Measurements from ENCODE around the gene OSBPL10.
"Not testable (repeated sequence)": the region's sequence is repeated elsewhere in the genome, so short reads cannot be mapped to it uniquely, and the experiment has no call there.

Gene OSBPL10

DNA sequence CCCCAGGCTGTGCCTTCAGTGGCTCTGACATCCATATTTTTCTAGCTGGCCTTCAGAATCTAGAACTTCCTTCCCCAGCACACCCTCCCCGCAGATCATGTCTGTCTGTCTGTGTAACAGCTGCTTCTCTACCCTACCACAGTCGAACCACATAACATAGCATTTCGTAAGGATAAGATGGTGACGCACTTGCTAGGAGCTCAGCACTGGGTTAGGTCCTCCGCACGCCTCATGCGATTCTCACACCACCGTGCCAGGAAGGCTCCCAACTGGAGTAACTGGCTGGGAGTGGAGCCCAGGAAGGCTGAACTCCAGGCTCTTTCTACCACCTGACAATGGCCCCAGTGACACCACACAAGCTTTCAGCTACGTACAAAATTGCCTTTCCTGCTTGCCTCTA is 279.8 kb downstream of the OSBPL10 start:
- DNase-seq (ENCODE audit: low spot score) = no peak

DNA sequence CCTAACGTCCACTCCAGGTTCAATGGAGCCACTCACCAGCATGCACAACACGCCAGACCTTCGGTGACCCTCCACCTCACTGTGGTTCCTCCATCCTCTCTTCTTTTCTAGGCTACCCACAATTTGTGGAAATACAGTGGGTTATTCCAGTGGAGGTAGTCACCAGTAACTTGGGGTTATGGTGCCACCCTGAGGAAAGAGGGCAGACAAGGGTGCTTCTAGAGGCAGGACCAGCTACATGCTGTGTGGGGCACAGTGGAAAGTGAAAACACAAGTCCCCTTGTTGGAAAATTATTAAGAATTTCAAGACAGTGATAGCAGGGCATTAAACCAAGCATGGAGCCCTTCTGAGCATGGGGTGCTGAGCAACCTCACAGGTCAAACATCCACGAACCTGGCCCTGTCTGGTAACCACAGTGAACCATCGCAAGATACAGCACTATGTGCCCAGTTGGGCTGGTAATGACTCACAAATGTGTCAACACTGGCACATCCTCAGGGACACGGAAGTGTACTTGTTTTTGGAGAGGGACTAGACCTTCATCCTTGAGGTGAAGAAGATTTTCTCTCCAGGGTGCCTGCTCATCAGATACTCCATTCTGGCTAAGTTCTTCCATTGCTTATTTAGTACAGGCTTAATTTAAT is 281.6 kb downstream of the OSBPL10 start:
- no peak for DNase-seq (ENCODE audit: low spot score)

DNA sequence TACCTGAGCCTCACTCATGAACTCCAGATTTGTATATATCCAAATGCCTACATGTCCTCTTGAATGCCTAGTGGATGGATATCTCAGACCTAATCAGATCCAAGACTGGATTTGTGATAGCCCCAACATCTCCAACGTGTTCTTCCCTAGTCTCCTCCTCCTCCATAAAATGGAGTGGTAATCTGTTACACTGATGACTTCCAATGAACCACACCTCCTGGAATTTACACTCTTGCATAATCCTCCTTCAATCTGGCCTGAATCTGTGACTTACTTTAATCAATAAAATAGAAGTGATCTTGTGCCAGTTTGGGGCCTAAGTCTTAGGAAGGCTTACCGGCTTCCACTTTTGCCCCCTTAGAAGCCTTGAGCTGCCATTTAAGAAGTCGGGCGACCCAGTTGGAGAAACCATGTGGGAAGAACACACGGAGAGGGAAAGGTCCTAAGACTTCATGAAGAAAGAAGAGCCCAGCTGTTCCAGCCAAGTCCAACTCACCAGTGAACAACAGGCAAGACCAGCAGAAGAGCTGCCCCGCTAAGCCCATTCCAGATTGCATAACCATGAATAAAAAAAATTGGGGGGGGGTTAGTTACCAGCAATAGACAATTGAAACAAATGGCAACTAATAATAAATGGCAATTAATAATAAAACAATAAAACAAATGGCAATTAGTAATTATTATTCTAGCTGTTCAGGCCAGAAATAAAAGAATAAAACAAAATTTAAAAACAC is 284.1 kb downstream of the OSBPL10 start:
- no peak for DNase-seq (ENCODE audit: low spot score)

DNA sequence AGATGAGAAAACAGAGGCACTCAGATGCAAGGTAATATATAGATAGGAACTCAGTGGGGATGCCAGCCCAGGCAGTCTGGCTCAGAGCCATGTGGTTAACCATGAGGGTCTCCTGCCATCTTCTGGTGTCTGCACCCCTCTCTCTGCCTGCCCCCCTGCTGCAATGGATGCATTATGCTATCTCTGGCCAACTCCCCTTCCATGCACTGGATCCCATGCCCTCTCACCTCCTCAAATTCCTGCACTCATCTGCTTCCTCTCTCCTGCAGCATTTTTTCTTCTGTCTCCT is 285.1 kb downstream of the OSBPL10 start:
- no peak for DNase-seq (ENCODE audit: low spot score)

DNA sequence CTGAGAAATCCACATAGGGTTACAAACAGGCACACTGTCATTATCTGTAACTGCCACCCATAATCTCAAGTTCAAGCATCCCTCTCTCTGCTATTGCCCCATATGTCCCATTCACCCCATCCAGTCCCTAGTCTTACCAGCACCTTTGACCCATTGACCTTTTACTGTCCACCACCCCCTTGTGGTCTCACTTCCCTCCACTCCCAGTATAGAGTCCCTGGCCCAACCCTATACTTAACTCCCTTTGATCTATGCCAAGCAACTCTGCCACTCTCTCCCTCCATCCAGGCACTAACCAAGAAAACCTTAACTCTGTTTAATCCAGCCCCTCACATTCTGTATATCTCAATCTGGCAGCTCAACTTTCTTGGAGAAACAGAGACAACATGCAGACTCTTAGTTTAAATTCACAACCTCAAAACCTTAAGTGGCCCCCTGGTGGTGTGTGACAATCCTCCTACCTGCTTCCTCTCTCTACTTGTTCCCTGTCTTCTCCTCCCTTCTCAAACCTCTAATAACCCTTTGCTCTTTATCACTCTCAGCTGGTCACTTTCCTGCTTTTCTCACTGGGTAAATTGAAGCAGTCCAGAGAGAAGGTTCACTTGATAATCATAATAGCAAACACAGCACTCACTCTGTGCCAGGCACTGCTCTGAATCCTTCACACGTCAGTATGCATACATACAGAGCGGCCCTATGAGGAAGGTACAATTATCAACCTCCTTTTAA is 285.6 kb downstream of the OSBPL10 start:
- no peak for DNase-seq (ENCODE audit: low spot score)

DNA sequence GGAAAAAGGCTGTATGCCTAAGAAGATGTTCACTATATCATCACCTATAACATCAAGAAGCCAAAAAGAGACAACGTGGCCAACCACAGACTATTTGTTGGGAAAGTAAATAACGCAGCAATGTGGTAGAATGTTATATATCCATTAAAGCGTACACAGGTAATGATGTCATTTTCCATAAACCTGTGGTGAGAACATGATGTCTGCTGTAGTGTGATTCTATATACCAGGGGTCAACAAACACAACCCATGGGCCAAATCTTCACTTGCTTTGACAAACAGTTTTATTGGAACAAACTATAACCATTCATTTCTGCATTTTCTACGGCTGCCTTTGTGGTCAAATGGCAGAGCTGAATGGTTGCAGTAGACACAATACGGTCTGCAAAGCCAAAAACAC is 287.7 kb downstream of the OSBPL10 start:
- DNase-seq (ENCODE audit: low spot score) = no peak

DNA sequence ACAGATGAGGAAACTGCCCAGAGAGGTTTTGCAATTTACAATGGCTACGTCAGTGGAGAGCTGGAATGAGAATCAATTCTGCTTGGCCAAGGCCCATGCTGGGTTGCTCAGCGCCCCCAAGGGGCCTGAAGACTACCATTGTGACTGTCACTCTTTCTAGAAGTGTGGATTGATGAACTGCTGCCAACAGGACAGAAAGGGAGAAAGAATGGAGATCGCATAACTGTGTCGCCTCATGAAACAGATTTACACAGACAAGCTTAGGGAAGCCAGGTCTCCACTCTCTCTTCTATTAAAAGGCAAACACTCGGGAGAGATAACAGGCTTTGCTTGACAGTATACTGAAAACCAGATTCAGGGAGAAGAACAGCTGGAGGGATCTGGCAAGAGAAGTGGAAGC is 288.3 kb downstream of the OSBPL10 start:
- no peak for DNase-seq (ENCODE audit: low spot score)

DNA sequence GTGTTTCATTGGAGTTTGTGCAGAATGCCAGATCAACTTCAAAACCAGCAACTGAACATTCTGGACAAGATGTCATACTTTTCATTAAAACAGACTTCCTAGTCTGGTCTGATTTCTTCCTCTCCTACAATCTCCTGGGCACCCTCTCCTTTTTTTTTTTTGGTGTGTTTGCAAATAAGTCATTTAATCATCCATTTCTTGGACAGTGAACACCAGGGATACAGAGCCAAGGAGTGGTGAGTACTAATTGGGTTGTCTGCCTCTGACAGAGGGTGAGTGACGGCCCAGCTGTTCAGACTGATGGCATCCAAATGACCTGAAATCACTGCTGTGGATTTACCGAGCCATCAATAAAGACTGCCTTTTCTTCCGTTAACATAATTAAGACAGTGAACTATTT is 290.3 kb downstream of the OSBPL10 start:
- no peak for DNase-seq (ENCODE audit: low spot score)

DNA sequence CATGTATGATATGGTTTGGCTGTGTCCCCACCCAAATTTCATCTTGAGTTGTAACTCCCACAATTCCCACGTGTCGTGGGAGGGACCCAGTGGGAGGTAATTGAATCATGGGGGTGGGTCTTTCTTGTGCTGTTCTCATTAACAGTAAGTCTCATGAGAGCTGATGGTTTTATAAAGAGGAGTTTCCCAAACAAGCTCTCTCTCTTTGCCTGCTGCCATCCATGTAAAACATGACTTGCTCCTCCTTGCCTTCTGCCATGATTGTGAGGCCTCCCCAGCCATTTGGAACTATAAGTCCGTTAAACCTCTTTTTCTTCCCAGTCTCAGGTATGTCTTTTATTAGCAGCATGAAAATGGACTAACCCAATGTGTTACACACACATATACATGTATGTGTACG is 291.5 kb downstream of the OSBPL10 start:
- DNase-seq (ENCODE audit: low spot score) = not testable (repeated sequence)

DNA sequence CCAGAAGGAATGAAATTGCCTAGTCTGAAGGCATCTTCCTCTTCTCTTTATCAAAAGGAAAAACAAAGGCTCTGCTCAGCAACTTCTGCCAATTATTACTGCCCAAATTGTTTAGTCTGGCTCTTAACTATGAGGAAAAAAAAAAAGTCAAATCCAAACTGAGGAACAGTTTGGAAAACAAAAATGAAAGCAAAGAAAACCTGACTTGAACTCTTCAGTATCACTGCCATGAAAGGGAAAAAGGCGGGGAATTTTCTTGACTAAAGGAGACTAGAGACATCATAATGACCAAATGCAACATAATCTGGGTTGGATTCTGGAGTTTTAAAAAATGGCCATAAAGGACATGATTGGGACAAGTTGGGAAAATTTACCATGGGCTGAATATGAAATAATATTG is 292.1 kb downstream of the OSBPL10 start:
- no peak for DNase-seq (ENCODE audit: low spot score)

DNA sequence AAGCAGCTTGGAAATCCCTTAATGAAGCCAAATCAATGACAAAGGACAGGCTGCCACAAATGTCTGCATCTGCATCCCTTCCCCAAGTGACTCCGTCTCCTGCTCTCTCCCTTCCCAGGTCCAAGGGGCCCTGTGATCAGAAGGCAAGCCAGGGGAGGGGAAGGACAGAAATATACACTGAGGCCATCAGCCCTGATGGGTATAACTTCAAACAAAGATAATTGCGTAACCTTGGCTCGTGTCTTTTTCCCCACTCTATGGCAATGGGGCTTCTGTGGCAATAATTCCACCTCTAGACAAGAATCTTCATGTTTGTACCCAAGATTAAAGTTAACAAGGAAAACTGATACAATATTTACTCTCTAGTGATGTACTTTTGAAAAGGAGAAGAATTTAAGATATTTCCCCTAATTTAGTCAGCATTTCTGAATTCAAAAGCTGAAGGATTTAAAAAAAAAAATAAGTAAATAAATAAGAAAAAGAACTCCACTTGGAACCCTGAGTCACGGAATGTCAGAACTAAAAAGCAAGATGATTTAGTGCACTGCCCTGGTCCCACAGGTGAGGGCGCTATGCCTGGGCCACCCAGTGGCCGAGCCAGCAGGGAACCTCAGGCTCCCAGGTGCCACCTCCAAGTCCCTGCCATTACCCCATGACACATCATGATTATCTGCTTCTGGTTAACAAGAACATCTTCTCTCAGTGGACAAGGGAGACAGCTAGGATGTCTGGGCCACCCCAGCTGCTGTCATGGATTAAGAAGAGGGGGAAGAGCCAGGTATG is 293.9 kb downstream of the OSBPL10 start:
- no peak for DNase-seq (ENCODE audit: low spot score)

DNA sequence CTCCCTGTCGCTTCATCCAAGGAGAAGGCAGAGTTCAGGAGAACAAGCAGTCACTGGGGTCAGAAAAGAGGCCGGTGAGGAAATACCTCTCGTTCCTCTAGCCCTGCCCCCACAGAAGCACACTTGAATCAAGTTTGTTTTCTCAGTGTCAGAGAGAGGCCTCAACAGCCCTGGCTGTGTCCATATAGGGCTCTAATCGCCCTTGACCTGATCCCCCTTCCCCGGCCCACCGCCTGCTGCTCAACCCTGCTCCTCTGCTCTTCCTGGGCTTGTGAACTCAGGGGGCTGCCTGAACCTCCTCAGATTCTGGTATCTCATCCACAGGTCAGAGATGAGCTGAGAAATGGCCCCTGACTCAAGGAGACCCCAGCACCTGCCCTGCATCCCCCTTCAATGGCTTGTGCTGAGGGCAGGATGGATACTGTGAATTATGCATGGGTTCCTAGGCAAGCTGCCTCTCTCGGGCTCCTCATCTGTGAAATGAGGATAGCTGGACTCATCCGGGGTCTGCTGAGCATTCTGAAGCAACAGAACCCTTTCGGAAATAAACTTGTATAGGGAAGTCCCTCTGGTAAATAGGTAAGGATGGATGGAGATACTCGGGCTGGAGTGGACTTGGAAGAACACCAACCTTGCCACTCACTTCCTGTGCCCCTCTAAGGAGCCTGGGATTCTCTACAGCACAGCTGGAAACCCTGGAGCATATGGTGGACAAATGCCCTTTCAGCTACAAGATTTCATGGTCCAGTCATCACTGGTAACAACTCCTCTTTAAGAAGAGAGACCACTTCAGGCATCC is 300.8 kb downstream of the OSBPL10 start:
- no peak for DNase-seq (ENCODE audit: low spot score)

DNA sequence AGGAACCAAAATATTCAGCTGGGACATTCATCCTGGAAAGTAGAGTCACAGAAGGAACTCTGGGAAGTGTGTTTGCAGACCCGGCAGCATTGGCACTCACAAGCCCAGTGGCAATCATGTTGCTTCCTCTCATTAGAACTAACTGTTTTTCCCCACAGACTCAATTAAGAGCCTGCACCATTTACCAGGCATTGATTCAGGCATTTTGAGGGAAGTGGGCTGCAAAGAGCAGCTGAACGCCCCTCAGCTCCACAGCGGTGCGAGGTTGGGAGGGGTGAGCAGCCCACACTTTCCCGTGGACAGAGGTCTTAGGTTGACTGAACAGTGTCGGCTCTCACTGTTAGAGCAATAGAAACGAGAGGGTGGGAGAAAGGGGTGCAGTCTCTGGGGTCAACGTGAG is 304.5 kb downstream of the OSBPL10 start:
- no peak for DNase-seq (ENCODE audit: low spot score)

DNA sequence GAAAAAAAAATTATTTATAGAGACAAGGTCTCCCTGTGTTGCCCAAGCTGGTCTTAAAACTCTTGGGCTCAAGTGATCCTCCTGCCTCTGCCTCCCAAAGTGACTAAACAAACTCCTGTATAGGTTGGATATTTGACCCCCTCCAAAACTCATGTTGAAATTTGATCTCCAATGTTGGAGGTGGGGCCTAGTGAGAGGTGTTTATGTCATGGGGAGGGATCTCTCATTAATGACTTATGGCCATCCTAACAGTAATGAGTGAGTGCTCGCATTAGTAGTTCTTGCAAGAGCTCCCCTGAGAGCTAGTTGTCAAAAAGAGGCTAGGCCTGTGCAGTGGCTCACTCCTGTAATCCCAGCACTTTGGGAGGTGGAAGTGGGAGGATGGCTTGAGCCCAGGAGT is 307.1 kb downstream of the OSBPL10 start:
- no peak for DNase-seq (ENCODE audit: low spot score)

DNA sequence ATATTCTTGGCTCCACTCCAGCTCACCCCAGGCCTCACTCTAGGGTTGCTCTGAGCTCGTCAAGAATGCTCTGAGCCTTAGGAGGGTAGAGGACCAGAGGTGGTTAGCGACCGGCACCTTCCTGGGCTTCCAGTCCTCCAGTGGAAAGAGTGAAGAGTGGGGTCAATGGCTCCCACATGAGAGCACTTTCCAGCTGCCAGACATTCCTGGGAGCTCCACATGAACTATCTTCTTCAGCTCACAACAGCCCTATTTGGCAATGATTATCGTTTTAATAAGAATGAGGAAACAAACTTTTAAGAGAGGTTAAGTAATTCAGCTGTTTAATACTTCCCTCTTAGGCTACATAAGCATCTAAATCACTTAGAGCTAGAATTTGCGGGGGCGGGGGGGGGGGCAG is 309.1 kb downstream of the OSBPL10 start:
- DNase-seq (ENCODE audit: low spot score) = no peak

DNA sequence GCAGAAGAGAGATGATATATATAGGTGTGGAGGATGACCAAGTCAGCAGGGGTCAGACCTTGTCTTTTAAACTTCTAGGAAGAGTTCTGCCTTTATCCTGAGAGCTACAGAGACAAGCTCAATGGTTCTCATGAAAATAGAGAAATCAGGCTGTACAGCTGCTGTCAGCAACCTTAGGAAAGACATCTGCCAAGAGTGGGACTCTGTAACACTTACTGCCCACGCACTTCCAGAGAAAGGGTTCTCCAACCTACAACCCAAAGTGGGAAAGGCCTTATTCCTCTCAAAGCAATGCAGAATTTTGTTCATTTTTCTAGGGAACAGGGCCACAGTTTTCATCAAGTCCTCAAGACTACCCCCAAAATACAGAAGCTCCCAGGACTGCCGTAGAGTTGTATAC is 309.6 kb downstream of the OSBPL10 start:
- DNase-seq (ENCODE audit: low spot score) = no peak

DNA sequence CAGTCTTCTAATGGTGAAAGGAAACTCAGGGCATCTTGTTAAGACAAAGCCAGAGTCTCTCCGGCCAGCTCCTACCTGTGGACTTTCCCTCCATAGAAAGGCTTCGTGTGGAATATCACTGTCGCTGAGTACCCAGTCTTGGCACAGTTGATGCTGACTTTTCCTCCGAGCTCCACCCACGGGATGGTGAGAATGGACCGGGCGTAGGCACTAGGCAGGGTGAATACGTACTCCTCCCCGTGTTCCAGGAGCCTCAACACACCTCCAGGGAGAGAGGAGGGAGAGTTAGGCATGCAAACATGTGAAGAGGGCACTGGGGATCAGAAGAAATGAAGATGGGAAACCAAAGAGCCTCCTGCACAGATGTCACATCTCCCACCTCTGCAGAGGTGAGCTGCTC is 310.3 kb downstream of the OSBPL10 start:
- DNase-seq (ENCODE audit: low spot score) = no peak

DNA sequence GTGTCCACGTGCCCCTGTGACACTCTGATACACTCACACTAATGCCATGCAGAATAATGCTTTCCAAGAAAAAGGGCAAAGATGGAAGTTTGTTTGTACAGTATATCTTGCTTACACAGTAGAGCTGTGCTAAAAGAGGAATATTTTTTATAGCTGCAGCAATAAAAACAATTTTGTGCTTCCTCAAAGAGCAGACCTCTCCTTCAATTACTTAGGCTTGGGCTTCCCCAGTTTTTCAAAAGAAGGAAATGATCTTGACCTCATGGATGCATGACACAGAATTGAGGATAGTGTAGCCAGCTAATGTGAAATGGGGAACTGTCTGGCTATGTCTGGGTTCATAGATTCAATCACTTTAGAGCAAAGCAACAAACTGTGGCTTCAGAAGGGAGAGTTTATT is 310.9 kb downstream of the OSBPL10 start:
- DNase-seq (ENCODE audit: low spot score) = no peak

DNA sequence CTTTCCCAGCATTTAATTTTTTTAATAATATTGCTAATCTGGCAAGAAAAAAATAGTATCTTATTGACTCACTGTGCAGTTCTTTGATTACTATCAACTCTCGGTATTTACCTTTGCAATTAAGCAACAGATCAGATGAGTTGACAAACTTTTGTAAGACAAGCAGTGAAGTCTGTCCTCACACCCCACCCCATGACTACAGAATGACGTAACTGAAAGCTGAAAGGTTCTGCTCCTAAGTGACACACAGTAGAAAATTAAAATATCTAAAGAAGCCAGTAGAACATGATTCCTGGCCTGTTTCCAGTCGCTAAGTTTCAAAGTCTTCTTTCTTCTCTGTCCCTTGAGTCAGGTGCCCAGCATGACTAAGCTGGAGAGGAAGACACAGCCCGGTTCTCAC is 312.8 kb downstream of the OSBPL10 start:
- DNase-seq (ENCODE audit: low spot score) = no peak

DNA sequence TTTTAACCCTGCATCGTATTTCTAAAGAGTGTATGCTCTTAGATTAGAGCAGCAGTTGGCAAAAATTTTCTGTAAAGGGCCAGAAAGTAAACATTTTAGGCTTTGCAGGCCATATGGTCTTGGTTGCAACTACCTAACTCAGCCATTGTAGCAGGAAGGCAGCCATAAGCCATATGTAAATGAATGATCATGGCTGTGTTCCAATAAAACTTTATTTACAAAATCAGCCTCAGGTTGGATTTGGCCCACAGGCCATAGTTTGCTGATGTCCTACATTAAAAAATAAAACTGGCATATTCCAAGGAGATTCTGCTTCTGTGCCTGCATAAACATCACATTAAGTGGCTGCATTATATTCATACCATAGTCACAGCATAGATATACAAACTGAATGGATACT is 313.5 kb downstream of the OSBPL10 start:
- DNase-seq (ENCODE audit: low spot score) = no peak

DNA sequence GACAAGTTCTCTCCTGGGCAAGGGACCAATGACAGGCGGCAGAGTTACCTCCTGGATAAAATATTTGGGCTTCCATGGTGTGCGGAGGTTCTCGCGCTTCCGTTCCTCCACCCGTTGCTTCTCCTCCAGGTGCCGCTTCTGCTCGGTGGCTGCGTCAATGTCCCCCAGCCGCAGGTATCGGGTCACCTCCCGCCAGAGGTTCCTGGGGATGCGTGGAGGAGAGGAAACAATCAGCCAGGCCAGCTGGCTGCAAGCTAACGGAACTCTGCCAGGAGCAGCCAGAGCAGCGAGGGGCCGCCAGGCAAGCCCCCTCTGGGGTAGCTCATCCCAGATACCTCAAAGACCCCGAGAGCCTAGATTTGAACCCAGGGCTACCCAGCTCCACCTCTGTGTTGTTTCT is 317.0 kb downstream of the OSBPL10 start:
- no peak for DNase-seq (ENCODE audit: low spot score)
